ENCODE measurements around the gene ANGPTL4. TPM values are rescaled to one million over a fixed set of nuclear protein-coding genes. Genes with fewer than 3 reads are reported as not detected.

The ANGPTL4 gene
- total and polyA plus RNA-seq, 2 of the 13 experiments (the other 11 are each of a cell fraction or from before 2014, with no cell fraction given) = 0.80 to 21.7 TPM

DNA sequence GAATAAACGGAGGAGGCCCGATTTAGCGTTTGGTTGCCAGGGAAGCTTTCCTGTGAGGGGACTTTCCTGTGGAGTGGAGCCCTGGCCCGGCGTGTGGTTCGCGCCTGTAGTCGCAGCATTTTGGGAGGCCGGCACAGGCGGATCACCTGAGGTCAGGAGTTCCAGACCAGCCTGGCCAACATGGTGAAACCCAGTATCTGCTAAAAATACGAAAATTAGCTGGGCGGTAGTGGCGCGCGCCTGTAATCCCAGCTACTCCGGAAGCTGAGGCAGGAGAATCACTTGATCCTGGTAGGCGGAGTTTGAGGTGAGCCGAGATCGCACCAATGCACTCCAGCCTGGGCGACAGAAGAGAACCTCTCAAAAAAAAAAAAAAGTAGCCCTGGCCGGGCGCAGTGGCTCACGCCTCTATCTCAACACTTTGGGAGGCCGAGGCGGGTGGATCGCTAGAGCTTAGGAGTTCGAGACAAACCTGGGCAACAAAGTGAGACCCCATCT is 27.8 kb upstream of the ANGPTL4 start (continued):
- no peak for TF ChIP-seq PBX2 (CRISPR knock-in tag; IDR thresholded peaks at IDR 0.05)

GRCh38 chr19:8336660-8337059 is 27.3 kb upstream of the ANGPTL4 start:
- no peak for TF ChIP-seq ZNF761 (CRISPR knock-in tag; conservative IDR thresholded peaks at IDR 0.05)
- no peak for TF ChIP-seq ZNF335 (CRISPR knock-in tag; IDR thresholded peaks at IDR 0.05)
- no peak for TF ChIP-seq ZNF549 (CRISPR knock-in tag; IDR thresholded peaks at IDR 0.05)
- TF ChIP-seq ZNF775 (CRISPR knock-in tag; IDR thresholded peaks at IDR 0.05; ENCODE audit: borderline replicate concordance) = no peak
- TF ChIP-seq ESRRA (CRISPR knock-in tag; IDR thresholded peaks at IDR 0.05; ENCODE audit: low read depth) = no peak
- TF ChIP-seq IRX3 (CRISPR knock-in tag; IDR thresholded peaks at IDR 0.05; ENCODE audit: borderline replicate concordance, low read depth) = no peak
- TF ChIP-seq NFIC (IDR thresholded peaks at IDR 0.05; ENCODE audit: low read length) = no peak
- TF ChIP-seq SMARCE1 (IDR thresholded peaks at IDR 0.05; ENCODE audit: borderline replicate concordance) = no peak
- no peak for TF ChIP-seq KLF9 (CRISPR knock-in tag; IDR thresholded peaks at IDR 0.05; ENCODE audit: low read depth)
- TF ChIP-seq FOSL2 (CRISPR knock-in tag; IDR thresholded peaks at IDR 0.05) = no peak
- TF ChIP-seq, protein P1, sequence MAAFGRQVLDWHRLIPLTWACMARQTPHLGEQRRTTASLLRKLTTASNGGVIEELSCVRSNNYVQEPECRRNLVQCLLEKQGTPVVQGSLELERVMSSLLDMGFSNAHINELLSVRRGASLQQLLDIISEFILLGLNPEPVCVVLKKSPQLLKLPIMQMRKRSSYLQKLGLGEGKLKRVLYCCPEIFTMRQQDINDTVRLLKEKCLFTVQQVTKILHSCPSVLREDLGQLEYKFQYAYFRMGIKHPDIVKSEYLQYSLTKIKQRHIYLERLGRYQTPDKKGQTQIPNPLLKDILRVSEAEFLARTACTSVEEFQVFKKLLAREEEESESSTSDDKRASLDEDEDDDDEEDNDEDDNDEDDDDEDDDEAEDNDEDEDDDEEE (CRISPR knock-in tag; IDR thresholded peaks at IDR 0.05) = no peak
- TF ChIP-seq ZNF777 (CRISPR knock-in tag; IDR thresholded peaks at IDR 0.05) = no peak
- no peak for TF ChIP-seq RCOR2 (CRISPR knock-in tag; IDR thresholded peaks at IDR 0.05)
- TF ChIP-seq SMAD9 (CRISPR knock-in tag; IDR thresholded peaks at IDR 0.05) = no peak
- TF ChIP-seq ZNF24 (IDR thresholded peaks at IDR 0.05) = no peak
- no peak for TF ChIP-seq ZNF431 (CRISPR knock-in tag; IDR thresholded peaks at IDR 0.05; ENCODE audit: borderline replicate concordance, low read depth)
- TF ChIP-seq XBP1 (CRISPR knock-in tag; IDR thresholded peaks at IDR 0.05) = no peak
- TF ChIP-seq, protein P2, sequence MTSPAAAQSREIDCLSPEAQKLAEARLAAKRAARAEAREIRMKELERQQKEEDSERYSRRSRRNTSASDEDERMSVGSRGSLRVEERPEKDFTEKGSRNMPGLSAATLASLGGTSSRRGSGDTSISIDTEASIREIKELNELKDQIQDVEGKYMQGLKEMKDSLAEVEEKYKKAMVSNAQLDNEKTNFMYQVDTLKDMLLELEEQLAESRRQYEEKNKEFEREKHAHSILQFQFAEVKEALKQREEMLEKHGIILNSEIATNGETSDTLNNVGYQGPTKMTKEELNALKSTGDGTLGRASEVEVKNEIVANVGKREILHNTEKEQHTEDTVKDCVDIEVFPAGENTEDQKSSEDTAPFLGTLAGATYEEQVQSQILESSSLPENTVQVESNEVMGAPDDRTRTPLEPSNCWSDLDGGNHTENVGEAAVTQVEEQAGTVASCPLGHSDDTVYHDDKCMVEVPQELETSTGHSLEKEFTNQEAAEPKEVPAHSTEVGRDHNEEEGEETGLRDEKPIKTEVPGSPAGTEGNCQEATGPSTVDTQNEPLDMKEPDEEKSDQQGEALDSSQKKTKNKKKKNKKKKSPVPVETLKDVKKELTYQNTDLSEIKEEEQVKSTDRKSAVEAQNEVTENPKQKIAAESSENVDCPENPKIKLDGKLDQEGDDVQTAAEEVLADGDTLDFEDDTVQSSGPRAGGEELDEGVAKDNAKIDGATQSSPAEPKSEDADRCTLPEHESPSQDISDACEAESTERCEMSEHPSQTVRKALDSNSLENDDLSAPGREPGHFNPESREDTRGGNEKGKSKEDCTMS (CRISPR knock-in tag; conservative IDR thresholded peaks at IDR 0.05) = no peak
- peaks cover 9 to 44% of the 10 kb centered on the region in 2 experiments for H3K27me3 ChIP-seq (ENCODE audit: control insufficient read depth in 1 of 2, insufficient read depth in 2 of 2, low read length in 2 of 2)
- WGBS (ENCODE audit: low lambda C conversion rate) = 31% methylated on average over 8 of the region's 8 CpGs
- in situ Hi-C loops (cut with HindIII; ENCODE audit: extremely low pct_ligation_motif_present, low pct_unique_long_range_greater_than_20kb) = no loop called here
- no peaks in the 10 kb centered on the region for H4K20me1 ChIP-seq (ENCODE audit: insufficient read depth, low read length)
- no peaks in the 10 kb centered on the region for H3K36me3 ChIP-seq (replicated peaks in 1 of 2; ENCODE audit: control insufficient read depth in 1 of 2, insufficient read depth in 2 of 2, low read length in 2 of 2)
- H3K79me2 ChIP-seq (ENCODE audit: insufficient read depth, low read length) = no peaks in the 10 kb centered on the region
- H3K9me3 ChIP-seq (ENCODE audit: low read length) = no peaks in the 10 kb centered on the region
- FAIRE-seq (no peak), ATAC-seq (no peak), DNase-seq (ENCODE audit: low spot score) (no peak)
- CTCF ChIA-PET (ENCODE audit: low intra/inter-chr PET ratio, low total read pairs) = no interaction called here
- peaks cover 63% of the 10 kb centered on the region for H3K4me1 ChIP-seq (ENCODE audit: insufficient read depth, low read length)
- H2AFZ ChIP-seq (ENCODE audit: low read length) = no peak overlapping the region
- H3K4me2 ChIP-seq (ENCODE audit: low read depth, low read length) = no peak overlapping the region
- H3K4me3 ChIP-seq (replicated peaks in 1 of 3; ENCODE audit: insufficient read depth in 1 of 3, low read depth in 2 of 3, low read length in 3 of 3) = no peak overlapping the region
- H3K27ac ChIP-seq (ENCODE audit: extremely low read length, insufficient read depth, low read length) = no peak overlapping the region
- no TSS peak for BruUV-seq (replicated peaks)
- intact Hi-C loops (cut with micrococcal nuclease; ENCODE audit: unreplicated experiment) = no loop called here
- POLR2A ChIA-PET = interaction anchor here (0.9 kb wide), 1 partner anchor 87 kb away, joined by 3 read pairs; no protein-coding TSS in a partner anchor
- no peak overlapping the region for H3K9ac ChIP-seq (ENCODE audit: insufficient read depth, low read depth, low read length)
